HG03196 (cell line): ENCODE results near the gene EFNA5.
"Not testable (repeated sequence)": the region's sequence is repeated elsewhere in the genome, so short reads cannot be mapped to it uniquely, and the experiment has no call there.

Source experiments
- ATAC-seq: cut with Tn5 transposase; IDR thresholded peaks from one replicate; pipeline ENCODE4 v1.9.1; 2021; ENCODE audit not compliant: unreplicated experiment

EFNA5 gene

GRCh38 chr5:107466233-107466769, 204.4 kb downstream of the EFNA5 start:
- no peak for ATAC-seq

- no peak for ATAC-seq
These were observed 205.9 kb downstream of the EFNA5 start for GRCh38 chr5:107464876-107465275.

GRCh38 chr5:107464416-107464815, 206.3 kb downstream of the EFNA5 start:
- ATAC-seq, result peak; percentile 52

DNA sequence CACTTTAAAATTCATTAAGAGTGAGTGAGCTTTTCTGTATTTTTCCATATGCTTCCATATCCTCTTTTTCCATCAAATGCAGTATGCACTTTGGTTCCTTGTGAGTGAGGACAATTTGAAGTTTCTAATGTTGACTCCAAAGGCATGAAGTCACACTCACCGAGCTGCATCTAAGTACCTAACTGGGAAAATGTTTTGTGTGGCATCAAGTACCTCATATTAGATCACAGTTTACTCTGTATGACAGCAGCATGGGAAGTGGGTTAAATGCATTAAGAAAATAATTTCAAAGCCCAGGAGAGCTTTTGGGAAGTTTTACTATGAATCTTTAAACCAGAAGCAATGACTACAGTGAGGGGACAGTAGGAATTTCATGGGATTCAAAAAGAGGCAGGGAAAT, 207.0 kb downstream of the EFNA5 start:
- no peak for ATAC-seq

- no peak for ATAC-seq
These were observed 209.0 kb downstream of the EFNA5 start for GRCh38 chr5:107461770-107462169.

- ATAC-seq, result no peak
These were observed 209.9 kb downstream of the EFNA5 start for GRCh38 chr5:107460789-107461188.

DNA sequence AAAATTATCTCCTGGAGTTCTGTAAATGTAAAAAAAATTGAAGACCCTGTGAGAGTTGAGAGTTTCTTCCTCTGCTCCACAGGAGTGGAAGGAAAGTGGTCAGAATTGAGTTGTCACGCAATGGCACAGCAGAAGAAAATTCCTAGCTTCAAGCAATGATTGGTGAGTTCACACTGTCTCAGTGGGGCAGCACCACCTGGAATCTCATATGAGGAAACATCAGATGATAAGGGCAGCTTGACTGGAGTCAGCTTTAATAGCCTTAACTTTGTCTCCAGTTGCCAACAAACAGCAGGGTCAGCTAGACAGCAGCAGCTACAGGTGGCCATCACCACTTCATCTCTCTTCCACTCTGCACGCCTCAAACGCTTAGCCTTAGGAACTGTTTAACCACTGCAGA, 211.1 kb downstream of the EFNA5 start:
- no peak for ATAC-seq

DNA sequence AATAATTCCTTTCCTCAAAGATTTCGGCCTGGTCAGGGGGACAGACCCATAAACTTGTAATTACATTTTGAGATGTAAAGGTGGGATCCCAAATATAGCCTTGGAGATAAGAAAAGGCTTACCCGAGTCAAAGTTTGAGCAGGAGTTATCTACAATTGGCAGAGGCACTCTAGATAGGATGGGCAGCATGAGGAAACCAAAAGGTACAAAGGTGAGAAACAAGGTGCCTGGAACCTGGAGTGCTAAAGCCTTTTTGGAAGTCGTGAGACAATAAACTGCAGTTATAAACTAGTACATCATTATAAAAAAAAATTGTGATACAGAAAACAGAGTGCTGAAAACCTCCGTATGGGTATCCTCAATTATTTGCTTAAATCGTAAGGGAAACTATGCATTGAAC, 212.4 kb downstream of the EFNA5 start:
- no peak for ATAC-seq

DNA sequence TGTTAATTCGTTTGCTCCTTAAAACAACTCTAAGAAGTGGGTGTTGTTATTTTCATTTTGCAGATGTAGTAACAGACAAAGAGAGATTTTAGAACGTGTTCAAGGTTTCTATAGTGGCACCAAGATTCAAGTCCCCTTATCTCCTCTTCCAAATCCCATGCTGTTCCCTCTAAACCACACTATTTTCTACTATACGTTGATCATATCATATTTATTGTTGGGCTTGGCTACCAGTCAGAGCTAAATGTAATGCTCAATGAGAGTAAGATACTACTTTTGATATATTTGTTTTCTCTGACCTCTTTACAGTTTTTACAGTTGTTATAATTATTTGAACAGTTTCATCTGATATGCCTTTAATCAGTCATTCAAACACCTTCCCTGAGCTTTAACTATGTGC, 212.9 kb downstream of the EFNA5 start:
- ATAC-seq, result no peak

DNA sequence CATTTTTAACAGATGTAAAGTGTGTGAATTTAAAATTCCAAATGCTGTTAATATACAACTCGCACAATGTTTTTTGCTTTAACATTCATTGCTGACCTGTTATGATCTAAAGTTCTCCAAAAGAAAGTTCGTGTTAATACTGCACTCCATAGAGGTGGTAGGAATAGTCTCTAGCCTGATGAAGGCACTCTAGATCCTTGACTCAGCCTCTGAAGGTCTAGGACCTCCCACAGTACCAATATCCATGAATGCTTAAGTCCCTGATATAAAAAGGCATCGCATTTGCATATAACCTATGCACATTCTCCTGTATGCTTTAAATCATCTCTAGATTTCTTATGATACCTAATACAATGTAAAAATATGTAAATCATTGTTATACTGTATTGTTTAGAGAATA, 213.6 kb downstream of the EFNA5 start:
- ATAC-seq, result no peak

DNA sequence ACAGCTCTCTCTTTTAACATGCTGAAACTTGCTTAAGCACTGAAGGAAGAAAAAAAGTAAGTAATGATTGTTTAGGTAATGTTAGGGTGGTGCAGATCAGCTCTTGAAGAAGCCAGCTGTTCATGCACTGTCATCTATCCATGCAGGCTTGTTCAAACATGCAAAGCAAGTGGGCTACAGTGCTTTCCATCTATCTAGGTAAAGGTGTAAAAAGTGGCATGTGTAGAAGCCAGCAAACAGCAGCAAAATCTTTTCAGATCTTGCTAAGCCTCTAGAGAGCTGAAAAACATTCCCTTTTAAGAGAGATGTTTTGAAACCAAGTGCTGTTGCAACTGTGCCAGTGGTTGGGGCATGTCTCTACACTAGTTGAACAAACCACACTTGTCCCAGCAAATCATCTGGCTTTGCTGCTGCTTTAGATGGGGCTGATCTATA, 214.4 kb downstream of the EFNA5 start:
- ATAC-seq, result peak; percentile 87

GRCh38 chr5:107455111-107455544, 215.6 kb downstream of the EFNA5 start:
- ATAC-seq, result no peak

DNA sequence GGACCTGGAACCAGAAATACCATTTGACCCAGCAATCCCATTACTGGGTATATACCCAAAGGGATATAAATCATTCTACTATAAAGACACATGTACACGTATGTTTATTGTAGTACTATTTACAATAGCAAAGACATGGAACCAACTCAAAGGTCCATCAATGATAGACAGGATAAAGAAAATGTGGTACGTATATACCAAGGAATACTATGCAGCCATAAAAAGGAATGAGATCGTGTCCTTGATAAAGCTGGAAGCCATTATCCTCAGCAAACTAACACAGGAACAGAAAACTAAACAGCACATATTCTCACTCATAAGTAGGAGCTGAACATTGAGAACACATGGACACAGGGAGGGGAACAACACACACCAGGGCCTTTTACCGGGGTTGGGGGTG, 218.9 kb downstream of the EFNA5 start:
- ATAC-seq, result not testable (repeated sequence)

- no peak for ATAC-seq
These were observed 219.7 kb downstream of the EFNA5 start for GRCh38 chr5:107451028-107451427.

DNA sequence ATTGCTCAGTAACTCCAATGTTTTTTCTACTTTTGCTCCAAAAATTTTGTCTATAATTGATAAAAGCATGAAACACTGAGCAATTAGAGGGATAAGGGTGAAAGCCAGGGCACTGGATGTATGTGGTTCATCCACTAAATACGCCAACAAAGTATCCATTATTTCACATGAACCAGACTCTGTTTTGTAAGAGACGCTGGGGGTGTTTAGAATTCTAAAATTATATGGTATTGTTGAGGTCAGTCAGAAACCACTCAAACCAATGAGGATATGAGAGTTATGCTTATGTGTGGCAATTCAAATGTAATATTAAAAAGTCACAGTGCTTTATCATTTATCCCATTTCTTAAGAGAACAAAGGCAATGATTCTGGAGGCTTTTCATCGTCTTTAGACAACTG, 220.2 kb downstream of the EFNA5 start:
- no peak for ATAC-seq

DNA sequence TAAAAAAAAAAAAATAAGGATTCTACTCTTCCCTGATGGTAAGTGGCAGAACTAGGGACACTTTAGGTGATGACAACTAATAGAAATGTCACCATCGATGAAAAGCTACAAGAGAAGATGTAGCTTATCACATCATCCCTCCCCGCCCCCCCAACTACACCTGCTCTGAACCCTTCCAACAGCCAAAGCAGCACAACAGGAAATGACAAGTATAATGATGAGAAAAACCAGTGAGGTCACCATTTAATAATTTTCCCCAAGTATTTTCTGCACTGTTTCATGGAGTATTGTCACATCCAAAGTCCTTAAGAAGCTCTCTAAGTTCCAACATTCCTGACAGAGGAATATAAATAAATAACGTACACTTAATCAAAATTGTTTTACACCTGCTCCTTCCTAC, 221.4 kb downstream of the EFNA5 start:
- no peak for ATAC-seq

GRCh38 chr5:107447587-107447986, 223.2 kb downstream of the EFNA5 start:
- no peak for ATAC-seq

DNA sequence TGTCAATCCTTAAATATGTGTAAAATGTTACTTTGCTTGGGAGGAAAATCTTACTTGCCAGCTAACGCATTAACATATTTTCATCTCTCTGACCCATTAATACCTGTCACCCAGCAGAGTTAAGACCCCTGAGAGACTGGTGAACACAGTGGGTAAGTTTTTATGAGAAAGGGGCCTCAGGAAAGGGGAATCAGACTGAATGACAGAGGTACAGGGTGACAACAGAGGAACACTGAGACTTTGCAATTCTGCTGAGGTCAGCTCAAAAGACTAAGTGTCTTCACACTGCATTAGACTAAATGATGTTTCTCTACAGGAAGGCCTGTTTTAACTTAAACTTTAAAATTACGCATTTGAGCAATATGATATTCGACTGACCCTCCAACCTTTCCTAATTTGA, 223.8 kb downstream of the EFNA5 start:
- ATAC-seq, result no peak

DNA sequence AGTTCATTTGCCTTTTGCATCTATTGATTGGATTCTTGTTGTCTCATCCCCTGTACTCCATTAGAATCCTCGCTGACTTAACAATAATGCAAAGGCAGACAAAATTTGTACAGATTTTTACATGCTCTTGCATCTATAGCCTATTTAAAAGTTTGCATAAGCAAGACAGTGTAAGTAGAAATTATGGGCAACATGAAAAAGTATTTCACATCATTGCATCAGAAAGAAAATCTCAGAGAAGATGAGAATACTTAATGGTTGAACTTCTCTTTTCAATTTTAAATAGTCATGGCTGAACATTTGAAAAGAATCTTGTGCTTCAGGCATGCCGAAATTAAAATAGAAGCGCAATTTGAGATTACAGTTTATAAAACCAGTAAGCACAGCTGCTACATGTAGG, 226.4 kb downstream of the EFNA5 start:
- no peak for ATAC-seq

- no peak for ATAC-seq
These were observed 226.8 kb downstream of the EFNA5 start for GRCh38 chr5:107443897-107444296.

GRCh38 chr5:107442452-107442851, 228.3 kb downstream of the EFNA5 start:
- no peak for ATAC-seq

DNA sequence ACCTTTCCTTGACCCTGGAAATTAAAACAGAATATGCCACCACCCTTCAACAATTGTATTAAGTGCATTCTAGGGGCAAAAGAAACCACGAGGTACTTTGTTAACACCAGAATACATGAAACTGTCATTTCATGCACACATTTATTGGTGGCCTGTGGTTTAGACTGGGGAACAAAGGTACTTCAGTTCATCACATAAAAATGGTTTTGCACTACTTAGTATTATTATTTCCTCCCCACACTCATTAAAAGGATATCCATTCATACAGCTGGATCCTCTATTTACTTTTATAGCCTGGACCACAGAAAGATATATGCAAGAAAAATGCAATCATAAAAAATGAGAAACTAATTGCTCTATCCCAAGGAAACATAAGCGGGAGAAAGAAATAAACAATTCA, 230.9 kb downstream of the EFNA5 start:
- no peak for ATAC-seq

DNA sequence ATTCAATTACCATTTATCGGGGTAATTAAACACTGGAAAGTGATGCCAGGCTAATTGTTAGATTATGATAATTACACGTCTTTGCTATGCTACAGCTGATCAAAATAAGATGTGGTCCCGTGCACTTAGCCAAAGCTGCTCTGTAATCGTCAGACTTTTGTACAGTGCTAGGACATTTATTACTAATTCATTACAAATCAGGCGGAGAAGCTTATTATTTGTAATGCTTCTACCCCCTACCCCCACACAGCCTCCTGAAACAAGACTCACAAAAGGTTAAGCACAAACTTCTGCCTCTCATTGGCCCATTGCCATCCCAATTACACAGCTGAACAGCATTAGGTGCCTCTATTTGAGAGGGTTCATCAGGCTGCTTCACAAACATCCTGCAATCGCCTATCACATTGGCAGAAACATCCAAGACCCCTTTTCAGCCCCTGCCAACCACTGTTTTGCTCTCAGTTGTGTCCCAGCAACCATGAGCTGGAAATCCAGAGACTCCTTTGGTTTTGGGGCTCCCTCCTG, 232.7 kb downstream of the EFNA5 start:
- no peak for ATAC-seq
